NT2/D1 (cell line): Measurements from ENCODE around the gene ABCA4.

ENCODE experiments used
- DNase-seq: peaks from one replicate; pipeline ENCODE4 v3.0.0-alpha.2; 2011; ENCODE audit warnings: low read depth, low spot score
- H3K27me3 ChIP-seq: 2 replicates; pipeline ENCODE4 v1.6.0; 2011; ENCODE audit warnings: mild to moderate bottlenecking; ENCODE audit not compliant: insufficient read length, insufficient read depth
- H3K36me3 ChIP-seq: 2 replicates; pipeline ENCODE4 v1.6.1; 2011; ENCODE audit warnings: mild to moderate bottlenecking, low read length, mixed read lengths; ENCODE audit not compliant: insufficient read depth, insufficient read length
- H3K4me1 ChIP-seq: 2 replicates; pipeline ENCODE4 v1.5.1; 2011; ENCODE audit not compliant: insufficient read depth, insufficient read length
- H3K4me3 ChIP-seq: 2 replicates; pipeline ENCODE4 v1.5.1; 2011; ENCODE audit warnings: low read depth; ENCODE audit not compliant: insufficient read length
- H3K9ac ChIP-seq: 2 replicates; pipeline ENCODE4 v1.6.0; 2011; ENCODE audit warnings: low read depth; ENCODE audit not compliant: insufficient read length
- H3K9me3 ChIP-seq: 2 replicates; pipeline ENCODE4 v1.5.1; 2011; ENCODE audit warnings: mild to moderate bottlenecking, low read length; ENCODE audit not compliant: insufficient read depth
- SUZ12 ChIP-seq: IDR thresholded peaks from 2 replicates; pipeline ENCODE4 v1.6.1; 2011; ENCODE audit not compliant: insufficient read length, insufficient read depth; ENCODE audit errors: extremely low read depth
- YY1 ChIP-seq: IDR thresholded peaks from 2 replicates; pipeline ENCODE4 v1.6.1; 2011; ENCODE audit not compliant: insufficient read length, insufficient read depth
- ZNF274 ChIP-seq: IDR thresholded peaks from 2 replicates; pipeline ENCODE4 v1.6.1; 2011; ENCODE audit warnings: mild to moderate bottlenecking, low read depth, low read length

Gene ABCA4

DNA sequence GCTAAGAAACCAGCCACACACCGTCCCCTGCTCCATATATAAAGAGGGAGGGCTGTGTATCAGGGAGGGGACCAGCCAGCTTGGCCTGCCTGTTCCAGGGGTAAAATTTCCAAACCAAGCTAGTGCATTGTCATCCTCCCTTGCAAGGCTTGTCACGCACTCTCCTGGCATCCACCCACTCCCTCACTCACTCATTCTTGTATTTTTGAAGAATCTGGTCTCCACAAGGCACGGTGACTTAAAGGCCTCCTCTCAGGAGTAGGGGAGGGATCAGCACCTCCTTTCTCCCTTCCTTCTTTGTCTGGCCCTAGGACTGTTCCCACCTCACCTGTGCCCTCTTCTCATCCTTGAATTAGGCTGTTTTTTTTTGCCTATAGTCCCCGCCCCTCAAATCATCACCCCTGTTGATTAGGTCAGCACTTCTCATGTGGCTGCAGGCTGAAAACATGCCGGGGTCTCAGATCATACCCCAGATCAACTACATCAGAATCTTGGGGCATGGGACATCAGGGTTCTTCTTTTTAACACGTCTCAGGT is 5.0 kb downstream of the ABCA4 start:
- DNase-seq = no peak
- H3K4me3 ChIP-seq = no peak overlapping the region
- TF ChIP-seq SUZ12 (no peak), YY1 (no peak), ZNF274 (no peak)

DNA sequence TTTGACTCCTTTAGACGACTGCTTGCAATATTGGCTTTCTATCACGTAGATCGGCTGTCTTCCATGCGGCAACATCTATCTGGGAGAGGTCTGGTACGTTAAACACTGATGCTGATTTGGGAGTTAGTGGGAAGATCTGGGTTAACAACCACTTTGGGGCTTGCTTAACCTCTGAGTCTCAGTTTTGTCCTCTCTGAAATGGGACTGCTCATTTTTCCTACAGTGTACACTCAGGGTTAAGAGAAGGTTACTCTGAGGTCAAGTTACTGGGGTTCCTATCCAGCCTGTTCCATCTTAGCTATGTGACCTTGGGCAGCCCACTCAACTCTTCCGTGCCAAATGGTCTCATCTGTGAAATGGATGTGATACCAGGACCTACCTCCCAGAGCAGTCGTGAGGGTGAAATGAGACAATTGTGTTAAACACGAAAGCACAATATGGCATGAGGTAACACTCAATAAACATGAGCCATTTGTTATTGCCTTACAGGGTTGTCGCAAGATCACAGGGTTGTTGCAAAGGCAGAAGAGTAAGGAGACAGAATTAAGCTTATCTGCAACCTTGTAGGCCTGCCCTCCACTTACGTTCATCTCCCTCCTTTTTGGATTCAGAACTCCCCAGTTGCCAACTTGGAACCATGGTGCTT is 5.6 kb downstream of the ABCA4 start:
- no peaks in the 10 kb centered on the region for H3K9me3 ChIP-seq
- no peak for DNase-seq
- H3K27me3 ChIP-seq = no peaks in the 10 kb centered on the region
- H3K4me3 ChIP-seq = no peak overlapping the region
- no peak for TF ChIP-seq YY1
- TF ChIP-seq SUZ12 = no peak
- TF ChIP-seq ZNF274 = no peak
- no peaks in the 10 kb centered on the region for H3K36me3 ChIP-seq
- H3K9ac ChIP-seq = no peak overlapping the region
- peaks cover 15% of the 10 kb centered on the region for H3K4me1 ChIP-seq

More for the DNA sequence above, 5.0 kb downstream of the ABCA4 start:
- Histone ChIP-seq H3K4me1 (peaks cover 15% of the 10 kb centered on the region), H3K9ac (no peak overlapping the region), H3K9me3 (no peaks in the 10 kb centered on the region), H3K36me3 (no peaks in the 10 kb centered on the region), H3K27me3 (no peaks in the 10 kb centered on the region)

DNA sequence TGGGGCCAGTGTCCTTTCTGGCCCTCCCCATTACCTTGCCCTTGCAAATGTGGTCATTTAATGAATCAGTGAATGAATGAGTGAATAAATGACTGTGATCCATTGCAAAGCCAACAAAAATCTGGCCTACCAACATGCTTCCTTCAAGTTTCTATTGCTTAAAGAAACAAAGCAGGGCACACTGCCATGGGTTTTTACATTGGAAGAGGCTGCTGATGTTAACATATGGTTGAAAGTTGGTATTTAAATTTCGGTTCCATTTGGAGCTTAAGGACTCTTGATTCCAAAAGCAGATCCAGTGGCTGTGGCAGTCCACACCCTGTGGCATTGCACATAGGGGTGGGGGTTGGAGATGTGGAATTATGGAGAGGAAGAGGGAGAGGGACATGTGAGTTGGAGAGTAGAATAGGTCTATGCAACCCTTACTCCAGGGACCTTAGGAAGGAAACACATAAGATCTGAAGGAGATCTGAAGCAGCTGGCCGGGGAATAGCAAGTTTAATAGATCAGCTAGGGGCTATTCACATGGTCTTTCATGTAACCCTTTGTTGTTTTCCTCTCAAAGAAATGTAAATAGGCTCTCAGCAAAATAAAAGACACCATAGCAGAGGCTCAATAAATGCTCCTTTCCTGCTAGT is 7.2 kb downstream of the ABCA4 start:
- no peaks in the 10 kb centered on the region for H3K36me3 ChIP-seq
- no peak for TF ChIP-seq YY1
- no peak for TF ChIP-seq ZNF274
- TF ChIP-seq SUZ12 = no peak
- H3K27me3 ChIP-seq = no peaks in the 10 kb centered on the region
- no peaks in the 10 kb centered on the region for H3K9me3 ChIP-seq
- no peak overlapping the region for H3K9ac ChIP-seq
- H3K4me1 ChIP-seq = peaks cover 12% of the 10 kb centered on the region
- H3K4me3 ChIP-seq = no peak overlapping the region
- no peak for DNase-seq

DNA sequence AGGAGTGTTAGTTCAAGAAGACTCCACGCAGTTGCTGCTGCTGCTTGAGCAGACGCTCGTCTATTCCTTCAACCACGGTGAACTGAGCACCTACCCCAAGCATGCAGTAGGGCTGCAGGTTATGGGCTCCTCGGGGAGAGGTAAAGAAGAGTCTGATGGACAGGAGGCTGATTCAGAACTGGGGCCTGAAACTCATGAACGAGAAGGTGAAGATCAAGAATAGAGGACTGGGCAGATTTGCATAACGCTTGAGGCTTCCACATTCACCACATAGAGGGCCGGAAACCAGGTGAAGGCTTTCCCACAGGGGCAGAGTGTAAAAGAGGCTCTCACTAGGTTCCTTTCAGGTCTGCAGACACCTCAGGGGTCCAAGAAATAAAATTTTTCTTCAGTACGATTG is 9.1 kb downstream of the ABCA4 start:
- H3K27me3 ChIP-seq = no peaks in the 10 kb centered on the region
- H3K36me3 ChIP-seq = no peaks in the 10 kb centered on the region
- peaks cover 10% of the 10 kb centered on the region for H3K4me1 ChIP-seq
- H3K9me3 ChIP-seq = no peaks in the 10 kb centered on the region
- DNase-seq = no peak
- H3K4me3 ChIP-seq = no peak overlapping the region
- no peak overlapping the region for H3K9ac ChIP-seq
- TF ChIP-seq ZNF274 (no peak), YY1 (no peak), SUZ12 (no peak)

DNA sequence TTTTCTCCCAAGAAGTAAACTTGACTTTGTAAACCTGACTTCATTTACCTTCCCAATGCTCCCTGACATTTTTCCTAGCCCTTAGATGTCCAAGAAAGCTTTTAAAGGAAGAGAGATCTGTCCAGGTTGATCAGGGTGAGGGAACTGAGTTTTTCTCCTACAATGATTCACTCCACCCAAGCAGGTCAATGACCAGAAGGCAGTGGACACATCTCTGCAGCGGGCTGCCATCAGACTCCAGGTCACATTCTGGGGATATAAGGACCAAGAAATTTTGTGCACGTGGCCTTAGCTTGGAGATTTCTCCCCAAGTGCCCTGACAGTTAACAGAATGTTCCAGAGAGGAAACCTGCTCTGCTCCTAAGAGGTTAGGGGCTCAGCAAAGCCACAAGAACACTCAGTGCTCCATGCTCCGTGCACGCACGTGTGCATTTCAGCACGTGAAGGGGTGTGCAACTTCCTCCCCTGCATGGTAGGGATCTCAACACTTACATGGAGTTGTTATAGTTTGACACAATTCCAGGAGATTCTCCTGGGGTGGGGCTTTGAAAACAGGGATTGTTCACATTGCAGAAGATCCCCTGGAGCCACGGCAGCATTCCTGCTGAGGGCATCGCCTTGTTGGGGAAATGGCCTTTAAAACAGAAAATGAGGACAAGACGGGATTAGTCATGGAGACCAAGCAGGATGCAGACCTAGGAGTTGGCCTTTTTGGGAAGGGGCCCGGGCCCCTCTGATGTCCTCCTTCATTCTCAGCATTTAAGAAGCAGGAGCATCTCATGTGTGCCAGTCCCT is 9.8 kb downstream of the ABCA4 start:
- no peak for TF ChIP-seq SUZ12
- no peak for TF ChIP-seq ZNF274
- TF ChIP-seq YY1 = no peak
- H3K36me3 ChIP-seq = no peaks in the 10 kb centered on the region
- peaks cover 8% of the 10 kb centered on the region for H3K4me1 ChIP-seq
- H3K9me3 ChIP-seq = no peaks in the 10 kb centered on the region
- DNase-seq = no peak
- no peak overlapping the region for H3K9ac ChIP-seq
- no peak overlapping the region for H3K4me3 ChIP-seq
- H3K27me3 ChIP-seq = no peaks in the 10 kb centered on the region

DNA sequence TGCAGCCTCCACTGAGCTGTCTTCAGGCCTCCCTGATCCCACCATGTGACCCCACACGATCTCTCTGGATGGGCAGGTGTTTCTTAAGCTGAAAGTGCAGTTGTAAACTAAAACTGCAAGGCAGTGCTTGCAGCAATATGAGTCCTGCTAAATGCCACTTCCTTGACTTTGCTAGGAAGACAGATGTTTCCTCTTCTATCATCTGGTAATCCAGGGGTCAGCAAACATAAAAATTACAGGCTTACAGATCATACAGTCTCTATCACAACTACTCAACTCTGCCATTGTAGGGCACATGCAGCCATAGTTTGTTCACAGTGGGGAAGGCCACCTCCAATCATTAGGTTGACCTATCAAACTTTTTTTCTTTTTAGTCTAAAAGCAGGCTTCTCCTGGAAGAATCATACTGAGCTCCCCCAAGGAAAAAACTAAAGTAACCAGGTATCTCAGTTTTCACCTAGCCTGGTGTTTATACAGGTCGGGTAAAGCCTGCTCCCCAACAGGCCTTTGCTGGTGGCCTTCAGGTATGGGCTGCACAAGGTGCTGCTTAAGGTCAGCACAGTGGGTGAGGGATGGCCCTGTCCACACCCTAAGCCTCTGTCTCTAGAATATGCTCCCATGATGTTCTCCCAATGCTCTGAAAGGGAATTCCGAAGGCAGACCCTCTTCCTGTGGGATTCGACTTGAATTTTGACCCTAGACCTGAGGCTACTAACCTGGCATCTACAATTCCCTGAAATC is 10.8 kb downstream of the ABCA4 start:
- TF ChIP-seq YY1 (no peak), SUZ12 (no peak), ZNF274 (no peak)
- Histone ChIP-seq H3K9ac (no peak overlapping the region), H3K27me3 (no peaks in the 10 kb centered on the region), H3K4me3 (no peak overlapping the region), H3K4me1 (peaks cover 10% of the 10 kb centered on the region), H3K9me3 (no peaks in the 10 kb centered on the region), H3K36me3 (no peaks in the 10 kb centered on the region)
- DNase-seq = no peak

DNA sequence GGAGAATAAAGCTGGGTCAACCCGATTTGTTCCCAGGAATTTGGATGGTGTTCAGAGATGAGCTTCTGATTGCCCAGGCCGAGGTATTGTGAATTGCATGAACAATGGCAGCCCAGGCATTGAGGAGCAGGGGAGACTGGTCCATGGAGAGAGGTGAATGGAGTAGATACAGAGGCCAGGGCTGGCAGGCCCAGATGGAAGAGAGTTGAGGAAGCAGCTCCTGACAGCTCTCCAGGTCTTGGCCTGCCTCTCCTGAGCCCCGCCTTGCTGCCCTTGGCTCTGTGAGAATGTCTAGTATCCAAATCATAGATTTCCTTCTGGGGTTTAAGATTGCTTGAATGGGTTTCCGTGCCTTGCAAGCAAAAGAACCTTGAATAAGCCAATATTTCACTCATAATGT is 11.5 kb downstream of the ABCA4 start:
- no peak for DNase-seq
- no peak overlapping the region for H3K9ac ChIP-seq
- H3K27me3 ChIP-seq = no peaks in the 10 kb centered on the region
- no peak overlapping the region for H3K4me3 ChIP-seq
- H3K4me1 ChIP-seq = peaks cover 14% of the 10 kb centered on the region
- TF ChIP-seq YY1 (no peak), SUZ12 (no peak), ZNF274 (no peak)
- H3K36me3 ChIP-seq = no peaks in the 10 kb centered on the region
- no peaks in the 10 kb centered on the region for H3K9me3 ChIP-seq
